Neural cell (in vitro differentiated cells): ENCODE data around the gene MYOF. TPM values are rescaled to one million over a fixed set of nuclear protein-coding genes. Genes with fewer than 3 reads are reported as not detected.

Experiments used
- H2AFZ ChIP-seq: fragments of 200-600, 300-800 bp; sonication (generic), shearing (Covaris generic); 2 replicates; pipeline ENCODE4 v1.6.0; 2014; ENCODE audit warnings: low read depth, mild to moderate bottlenecking, antibody characterized with exemption, low read length, moderate library complexity
- H3F3A ChIP-seq: fragments of 200-600 bp; shearing (Covaris generic); 2 replicates; pipeline ENCODE4 v1.6.1; 2016; ENCODE audit warnings: mild to moderate bottlenecking, moderate library complexity, mixed read lengths, antibody characterized with exemption, low read length; ENCODE audit not compliant: insufficient read depth, poor library complexity, severe bottlenecking
- H3K27ac ChIP-seq: fragments of 200-600, 300-800 bp; sonication (generic), shearing (Covaris generic); 2 replicates; pipeline ENCODE4 v1.5.1; 2014; ENCODE audit warnings: mild to moderate bottlenecking, low read length, moderate library complexity
- H3K27me3 ChIP-seq: fragments of 300-800, 200-600 bp; sonication (generic), shearing (Covaris generic); 2 replicates; pipeline ENCODE4 v1.6.0; 2014; ENCODE audit warnings: mild to moderate bottlenecking, low read depth, low read length, moderate library complexity; ENCODE audit not compliant: insufficient read depth
- H3K36me3 ChIP-seq: fragments of 300-800, 200-600 bp; sonication (generic), shearing (Covaris generic); 2 replicates; pipeline ENCODE4 v1.5.1; 2014; ENCODE audit warnings: mild to moderate bottlenecking, antibody characterized with exemption, low read length, moderate library complexity; ENCODE audit not compliant: insufficient read depth
- H3K4me2 ChIP-seq: fragments of 300-800, 200-600 bp; sonication (generic), shearing (Covaris generic); 2 replicates; pipeline ENCODE4 v1.6.0; 2014; ENCODE audit warnings: mild to moderate bottlenecking, low read length
- H3K4me3 ChIP-seq: fragments of 300-800, 200-600 bp; sonication (generic), shearing (Covaris generic); 2 replicates; pipeline ENCODE4 v1.5.1; 2014; ENCODE audit warnings: mild to moderate bottlenecking, low read length, moderate library complexity
- H3K79me2 ChIP-seq: fragments of 200-600 bp; shearing (Covaris generic); replicated peaks from 2 replicates; pipeline ENCODE4 v1.6.0; 2014; ENCODE audit warnings: mild to moderate bottlenecking, low read length, moderate library complexity; ENCODE audit not compliant: insufficient read depth
- H3K9ac ChIP-seq: fragments of 300-800, 200-600 bp; sonication (generic), shearing (Covaris generic); 2 replicates; pipeline ENCODE4 v1.6.1; 2016; ENCODE audit warnings: mild to moderate bottlenecking, low read length, mixed read lengths
- H3K9me2 ChIP-seq: fragments of 200-600 bp; shearing (Covaris generic); 2 replicates; pipeline ENCODE4 v1.6.1; 2016; ENCODE audit warnings: mild to moderate bottlenecking, low read length, mixed read lengths; ENCODE audit not compliant: insufficient read depth
- H3K9me3 ChIP-seq: fragments of 200-600, 300-800 bp; sonication (generic), shearing (Covaris generic); 2 replicates; pipeline ENCODE4 v1.6.1; 2016; ENCODE audit warnings: mild to moderate bottlenecking, mixed run types, low read length, moderate library complexity, mixed read lengths
- H4K20me1 ChIP-seq: fragments of 200-600 bp; shearing (Covaris generic); 2 replicates; pipeline ENCODE4 v1.6.1; 2016; ENCODE audit warnings: mild to moderate bottlenecking, mixed run types; ENCODE audit not compliant: insufficient read depth
- CTCF ChIP-seq: fragments of 450-650 bp; IDR thresholded peaks from 2 replicates; pipeline ENCODE4 v1.5.1; 2014; ENCODE audit warnings: antibody characterized with exemption, mild to moderate bottlenecking, moderate library complexity; ENCODE audit not compliant: poor library complexity, severe bottlenecking
- EP300 ChIP-seq: fragments of 450-650 bp; conservative IDR thresholded peaks from 2 replicates; pipeline ENCODE4 v1.6.1; 2014; ENCODE audit warnings: antibody characterized with exemption, mild to moderate bottlenecking, moderate library complexity; ENCODE audit not compliant: poor library complexity, severe bottlenecking
- EZH2 ChIP-seq: fragments of 200-600, 300-800 bp; shearing (Covaris generic), sonication (generic); IDR thresholded peaks from 2 replicates; pipeline ENCODE4 v1.6.1; 2014; ENCODE audit warnings: antibody characterized with exemption, low read length, borderline replicate concordance, mild to moderate bottlenecking; ENCODE audit not compliant: insufficient read depth, poor library complexity, severe bottlenecking
- MXI1 ChIP-seq: fragments of 450-650 bp; conservative IDR thresholded peaks from 2 replicates; pipeline ENCODE4 v1.6.1; 2014; ENCODE audit warnings: antibody characterized with exemption, mild to moderate bottlenecking; ENCODE audit not compliant: poor library complexity, severe bottlenecking
- POLR2AphosphoS5 ChIP-seq: IDR thresholded peaks from 2 replicates; pipeline ENCODE4 v1.6.1; 2012
- RAD21 ChIP-seq: fragments of 450-650 bp; conservative IDR thresholded peaks from 2 replicates; pipeline ENCODE4 v1.6.1; 2014; ENCODE audit warnings: antibody characterized with exemption, mild to moderate bottlenecking, moderate library complexity
- SMC3 ChIP-seq: fragments of 450-650 bp; conservative IDR thresholded peaks from 2 replicates; pipeline ENCODE4 v1.6.1; 2014; ENCODE audit warnings: antibody characterized with exemption, mild to moderate bottlenecking, moderate library complexity; ENCODE audit not compliant: poor library complexity
- TAF1 ChIP-seq: IDR thresholded peaks from 2 replicates; pipeline ENCODE4 v1.6.1; 2012; ENCODE audit warnings: low read depth
- polyA plus RNA-seq: library from polyadenylated mRNA; depleted of rRNA; stranded (reverse); fragments of >200 nt; gene quantifications from 2 replicates; pipeline ENCODE4 v1.2.3, GENCODE V29; 2014
- TF ChIP-seq, protein P1 (sequence below): IDR thresholded peaks from 2 replicates; pipeline ENCODE4 v1.6.1; 2012; ENCODE audit warnings: borderline replicate concordance

MYOF gene
- polyA plus RNA-seq, 1 donor from 2014 or later, result 0.47 TPM

DNA sequence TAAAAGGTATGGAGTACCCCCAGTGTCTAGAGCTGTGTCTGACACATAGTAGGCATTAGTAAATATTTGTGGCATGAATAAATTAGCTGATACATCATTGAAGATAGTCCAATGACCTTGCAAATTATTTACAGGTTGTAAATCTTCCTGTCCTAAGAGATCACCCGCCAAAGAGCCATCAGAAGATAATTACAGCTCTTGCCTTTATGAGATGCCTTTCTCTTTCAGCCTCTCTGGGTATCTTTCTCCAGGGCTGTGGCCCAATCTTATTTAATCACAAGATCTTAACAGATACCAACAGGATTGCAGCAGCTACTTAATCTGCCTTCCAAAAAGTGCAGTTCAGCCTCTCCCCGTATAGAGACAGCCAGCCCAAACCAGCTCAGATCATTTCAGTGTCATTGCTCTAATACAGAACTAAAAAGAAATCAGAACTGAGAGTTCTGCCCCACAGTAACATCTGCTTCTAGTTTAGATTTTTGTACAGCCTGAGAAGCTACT, 41.5 kb downstream of the MYOF start:
- Histone ChIP-seq H3K27ac (no peak overlapping the region), H3K4me3 (no peak overlapping the region), H3F3A (no peaks in the 10 kb centered on the region), H2AFZ (no peak overlapping the region), H3K36me3 (no peaks in the 10 kb centered on the region), H3K9me3 (no peaks in the 10 kb centered on the region), H3K9ac (no peak overlapping the region), H3K4me2 (no peak overlapping the region), H3K9me2 (no peaks in the 10 kb centered on the region), H3K27me3 (no peaks in the 10 kb centered on the region), H3K79me2 (no peaks in the 10 kb centered on the region), H4K20me1 (no peaks in the 10 kb centered on the region)
- TF ChIP-seq CTCF (no peak), MXI1 (no peak), EP300 (no peak), EZH2 (no peak), POLR2AphosphoS5 (no peak), TAF1 (no peak), SMC3 (no peak), RAD21 (no peak)
- TF ChIP-seq, protein P1, sequence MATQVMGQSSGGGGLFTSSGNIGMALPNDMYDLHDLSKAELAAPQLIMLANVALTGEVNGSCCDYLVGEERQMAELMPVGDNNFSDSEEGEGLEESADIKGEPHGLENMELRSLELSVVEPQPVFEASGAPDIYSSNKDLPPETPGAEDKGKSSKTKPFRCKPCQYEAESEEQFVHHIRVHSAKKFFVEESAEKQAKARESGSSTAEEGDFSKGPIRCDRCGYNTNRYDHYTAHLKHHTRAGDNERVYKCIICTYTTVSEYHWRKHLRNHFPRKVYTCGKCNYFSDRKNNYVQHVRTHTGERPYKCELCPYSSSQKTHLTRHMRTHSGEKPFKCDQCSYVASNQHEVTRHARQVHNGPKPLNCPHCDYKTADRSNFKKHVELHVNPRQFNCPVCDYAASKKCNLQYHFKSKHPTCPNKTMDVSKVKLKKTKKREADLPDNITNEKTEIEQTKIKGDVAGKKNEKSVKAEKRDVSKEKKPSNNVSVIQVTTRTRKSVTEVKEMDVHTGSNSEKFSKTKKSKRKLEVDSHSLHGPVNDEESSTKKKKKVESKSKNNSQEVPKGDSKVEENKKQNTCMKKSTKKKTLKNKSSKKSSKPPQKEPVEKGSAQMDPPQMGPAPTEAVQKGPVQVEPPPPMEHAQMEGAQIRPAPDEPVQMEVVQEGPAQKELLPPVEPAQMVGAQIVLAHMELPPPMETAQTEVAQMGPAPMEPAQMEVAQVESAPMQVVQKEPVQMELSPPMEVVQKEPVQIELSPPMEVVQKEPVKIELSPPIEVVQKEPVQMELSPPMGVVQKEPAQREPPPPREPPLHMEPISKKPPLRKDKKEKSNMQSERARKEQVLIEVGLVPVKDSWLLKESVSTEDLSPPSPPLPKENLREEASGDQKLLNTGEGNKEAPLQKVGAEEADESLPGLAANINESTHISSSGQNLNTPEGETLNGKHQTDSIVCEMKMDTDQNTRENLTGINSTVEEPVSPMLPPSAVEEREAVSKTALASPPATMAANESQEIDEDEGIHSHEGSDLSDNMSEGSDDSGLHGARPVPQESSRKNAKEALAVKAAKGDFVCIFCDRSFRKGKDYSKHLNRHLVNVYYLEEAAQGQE, result no peak

DNA sequence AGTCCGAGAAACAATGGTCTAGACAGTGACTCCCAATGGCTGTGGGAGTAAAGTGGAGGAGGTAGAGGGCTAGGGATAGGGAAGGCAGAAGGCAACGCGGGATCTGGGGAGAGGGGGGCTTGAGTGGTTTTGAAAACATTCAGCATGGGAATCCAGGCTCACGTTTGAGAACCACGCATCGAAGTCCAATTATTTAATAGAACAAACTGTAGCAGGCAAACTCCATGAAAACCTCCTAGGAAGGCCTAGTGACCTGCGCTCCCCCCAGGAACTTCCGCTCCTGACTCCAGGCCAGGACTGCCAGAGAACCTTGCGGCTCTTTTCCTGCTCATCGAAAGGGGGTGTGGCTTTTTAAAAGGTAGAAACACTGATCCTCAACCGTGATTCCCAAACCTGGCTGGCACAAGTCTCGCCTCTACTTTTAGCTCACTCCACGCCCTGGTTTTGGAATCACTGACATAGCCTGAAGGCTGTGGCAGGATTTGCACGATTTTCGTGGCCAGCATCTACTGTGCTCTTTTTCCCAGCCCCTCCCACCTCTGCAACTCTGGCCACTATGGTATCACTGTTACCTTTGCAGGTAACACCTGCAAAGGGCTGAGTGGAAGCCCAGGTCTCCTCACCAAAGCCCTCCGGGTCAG, 43.4 kb downstream of the MYOF start:
- no peaks in the 10 kb centered on the region for H3K79me2 ChIP-seq

More for the DNA sequence above, 43.4 kb downstream of the MYOF start:
- no peaks in the 10 kb centered on the region for H3K36me3 ChIP-seq
- no peak overlapping the region for H3K9ac ChIP-seq
- no peak for TF ChIP-seq POLR2AphosphoS5
- TF ChIP-seq CTCF, result no peak
- no peak for TF ChIP-seq EP300
- TF ChIP-seq TAF1, result no peak
- no peak for TF ChIP-seq EZH2
- no peak for TF ChIP-seq MXI1
- TF ChIP-seq RAD21, result no peak
- TF ChIP-seq SMC3, result no peak
- TF ChIP-seq, protein P1, result no peak
- no peaks in the 10 kb centered on the region for H4K20me1 ChIP-seq
- H3K9me3 ChIP-seq, result no peaks in the 10 kb centered on the region
- no peak overlapping the region for H3K27ac ChIP-seq
- no peaks in the 10 kb centered on the region for H3K9me2 ChIP-seq
- no peaks in the 10 kb centered on the region for H3K27me3 ChIP-seq
- no peak overlapping the region for H2AFZ ChIP-seq
- H3K4me2 ChIP-seq, result no peak overlapping the region
- no peak overlapping the region for H3K4me3 ChIP-seq
- H3F3A ChIP-seq, result no peaks in the 10 kb centered on the region
